Measurements from ENCODE around the gene TRPV3.

DNA sequence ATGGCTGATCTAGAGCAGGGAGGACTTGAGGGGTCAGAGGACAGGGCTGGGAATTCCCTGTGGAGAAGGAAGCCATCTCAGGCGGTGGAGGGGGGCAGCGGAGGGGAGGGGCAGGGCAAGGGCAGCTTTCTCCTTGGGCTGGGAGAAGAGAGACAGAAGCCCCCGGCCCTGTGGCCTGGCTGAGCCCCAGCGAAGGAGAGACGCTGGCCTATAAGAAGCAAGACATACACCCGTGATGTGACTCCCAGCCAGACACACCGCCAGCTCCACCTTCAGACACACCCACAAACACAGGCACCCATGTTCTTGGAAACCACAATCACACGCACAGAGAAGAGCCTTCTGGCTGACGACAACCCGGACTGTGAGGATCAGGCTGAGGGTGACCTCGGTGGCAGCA is 10.0 kb downstream of the TRPV3 start:
- TF ChIP-seq, protein P1, sequence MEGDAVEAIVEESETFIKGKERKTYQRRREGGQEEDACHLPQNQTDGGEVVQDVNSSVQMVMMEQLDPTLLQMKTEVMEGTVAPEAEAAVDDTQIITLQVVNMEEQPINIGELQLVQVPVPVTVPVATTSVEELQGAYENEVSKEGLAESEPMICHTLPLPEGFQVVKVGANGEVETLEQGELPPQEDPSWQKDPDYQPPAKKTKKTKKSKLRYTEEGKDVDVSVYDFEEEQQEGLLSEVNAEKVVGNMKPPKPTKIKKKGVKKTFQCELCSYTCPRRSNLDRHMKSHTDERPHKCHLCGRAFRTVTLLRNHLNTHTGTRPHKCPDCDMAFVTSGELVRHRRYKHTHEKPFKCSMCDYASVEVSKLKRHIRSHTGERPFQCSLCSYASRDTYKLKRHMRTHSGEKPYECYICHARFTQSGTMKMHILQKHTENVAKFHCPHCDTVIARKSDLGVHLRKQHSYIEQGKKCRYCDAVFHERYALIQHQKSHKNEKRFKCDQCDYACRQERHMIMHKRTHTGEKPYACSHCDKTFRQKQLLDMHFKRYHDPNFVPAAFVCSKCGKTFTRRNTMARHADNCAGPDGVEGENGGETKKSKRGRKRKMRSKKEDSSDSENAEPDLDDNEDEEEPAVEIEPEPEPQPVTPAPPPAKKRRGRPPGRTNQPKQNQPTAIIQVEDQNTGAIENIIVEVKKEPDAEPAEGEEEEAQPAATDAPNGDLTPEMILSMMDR (IDR thresholded peaks at IDR 0.05) = no peak
- no peak for TF ChIP-seq EP300 (IDR thresholded peaks at IDR 0.05)
